ENCODE data around the gene DPP8.
"Not testable (repeated sequence)": the region's sequence is repeated elsewhere in the genome, so short reads cannot be mapped to it uniquely, and the experiment has no call there.

Gene DPP8

GRCh38 chr15:65408324-65409035 lies 109.0 kb downstream of the DPP8 start:
- DNase-seq (ENCODE audit: extremely low spot score, insufficient read length, low read depth): no peak
- no peak for FAIRE-seq

- DNase-seq (ENCODE audit: extremely low spot score, insufficient read length, low read depth) (no peak), FAIRE-seq (no peak)
These were observed 111.0 kb downstream of the DPP8 start for GRCh38 chr15:65406424-65407000.

- DNase-seq (ENCODE audit: extremely low spot score, insufficient read length, low read depth): no peak
- no peak for FAIRE-seq
These were observed 111.6 kb downstream of the DPP8 start for GRCh38 chr15:65405791-65406423.

GRCh38 chr15:65404186-65404872 lies 113.2 kb downstream of the DPP8 start:
- DNase-seq (ENCODE audit: extremely low spot score, insufficient read length, low read depth) (no peak), FAIRE-seq (no peak)

- DNase-seq (ENCODE audit: extremely low spot score, insufficient read length, low read depth) (no peak), FAIRE-seq (no peak)
These were observed 114.5 kb downstream of the DPP8 start for GRCh38 chr15:65402961-65403360.

- no peak for FAIRE-seq
- DNase-seq (ENCODE audit: extremely low spot score, insufficient read length, low read depth): no peak
These were observed 115.8 kb downstream of the DPP8 start for GRCh38 chr15:65401611-65402240.

- DNase-seq (ENCODE audit: extremely low spot score, insufficient read length, low read depth) (peak; percentile 68), FAIRE-seq (peak; percentile 70)
These were observed 116.5 kb downstream of the DPP8 start for GRCh38 chr15:65400760-65401610.

GRCh38 chr15:65399997-65400396 lies 117.5 kb downstream of the DPP8 start:
- no peak for DNase-seq (ENCODE audit: extremely low spot score, insufficient read length, low read depth)
- no peak for FAIRE-seq

GRCh38 chr15:65399001-65399706 lies 118.3 kb downstream of the DPP8 start:
- no peak for FAIRE-seq
- no peak for DNase-seq (ENCODE audit: extremely low spot score, insufficient read length, low read depth)

- FAIRE-seq; DNase-seq (ENCODE audit: extremely low spot score, insufficient read length, low read depth): not testable (repeated sequence)
These were observed 119.0 kb downstream of the DPP8 start for GRCh38 chr15:65398486-65398885.

- no peak for DNase-seq (ENCODE audit: extremely low spot score, insufficient read length, low read depth)
- no peak for FAIRE-seq
These were observed 120.5 kb downstream of the DPP8 start for GRCh38 chr15:65396965-65397317.

- DNase-seq (ENCODE audit: extremely low spot score, insufficient read length, low read depth): no peak
- FAIRE-seq: no peak
These were observed 121.1 kb downstream of the DPP8 start for GRCh38 chr15:65396283-65396964.

GRCh38 chr15:65395567-65396202 lies 121.8 kb downstream of the DPP8 start:
- FAIRE-seq (no peak), DNase-seq (ENCODE audit: extremely low spot score, insufficient read length, low read depth) (no peak)

- FAIRE-seq (no peak), DNase-seq (ENCODE audit: extremely low spot score, insufficient read length, low read depth) (no peak)
These were observed 122.6 kb downstream of the DPP8 start for GRCh38 chr15:65394936-65395335.

- FAIRE-seq (no peak), DNase-seq (ENCODE audit: extremely low spot score, insufficient read length, low read depth) (no peak)
These were observed 123.2 kb downstream of the DPP8 start for GRCh38 chr15:65394280-65394789.

GRCh38 chr15:65393557-65393956 lies 123.9 kb downstream of the DPP8 start:
- no peak for DNase-seq (ENCODE audit: extremely low spot score, insufficient read length, low read depth)
- FAIRE-seq: no peak

GRCh38 chr15:65393091-65393490 lies 124.4 kb downstream of the DPP8 start:
- FAIRE-seq (no peak), DNase-seq (ENCODE audit: extremely low spot score, insufficient read length, low read depth) (no peak)
